Measurements from ENCODE around the gene VASN. TPM values are rescaled to one million over a fixed set of nuclear protein-coding genes. Genes with fewer than 3 reads are reported as not detected.

The VASN gene
- total RNA-seq, 1 donor from 2014 or later, result 4.0 TPM

GRCh38 chr16:4324492-4325252 is 47.0 kb upstream of the VASN start:
- Mint-ChIP-seq H3K4me1 (ENCODE audit: low read depth) (peaks cover 9% of the 10 kb centered on the region), H3K4me3 (ENCODE audit: low read depth) (no peak overlapping the region), H3K27ac (peak overlapping the region; percentile 84)

DNA sequence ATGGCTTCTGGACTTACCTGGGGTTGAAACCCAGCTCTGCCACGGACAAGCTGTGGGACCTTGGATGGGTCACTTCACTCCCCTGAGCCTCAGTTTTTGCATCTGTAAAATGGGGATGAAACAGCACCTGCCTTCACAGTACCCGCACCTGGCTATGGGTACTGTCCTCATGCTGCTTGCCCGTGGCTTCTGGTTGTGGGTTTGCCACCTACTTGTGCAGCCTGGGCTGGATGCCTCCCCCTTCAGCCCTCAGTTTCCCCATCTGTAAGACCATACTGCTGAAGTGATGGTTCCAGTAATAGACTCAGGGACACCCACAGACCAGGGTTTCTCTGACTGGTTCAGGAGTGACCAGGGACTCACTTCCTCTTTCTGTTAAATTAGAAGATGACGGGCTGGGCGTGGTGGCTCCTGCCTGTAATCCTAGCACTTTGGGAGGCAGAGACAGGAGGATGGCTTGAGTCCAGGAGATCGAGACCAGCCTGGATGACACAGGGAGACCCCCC is 46.3 kb upstream of the VASN start:
- Mint-ChIP-seq H3K27me3 (no peaks in the 10 kb centered on the region), H3K36me3 (ENCODE audit: insufficient read depth) (no peaks in the 10 kb centered on the region), H3K4me3 (ENCODE audit: low read depth) (no peak overlapping the region), H3K9me3 (ENCODE audit: low read depth) (no peaks in the 10 kb centered on the region), H3K27ac (no peak overlapping the region), H3K4me1 (ENCODE audit: low read depth) (peaks cover 9% of the 10 kb centered on the region)
- no peak for DNase-seq (ENCODE audit: low spot score, unreplicated experiment)
- no peak for TF ChIP-seq CTCF (IDR thresholded peaks at IDR 0.05; ENCODE audit: unreplicated experiment)

More at GRCh38 chr16:4324492-4325252, 47.0 kb upstream of the VASN start:
- DNase-seq (ENCODE audit: low spot score, unreplicated experiment), result no peak
- Mint-ChIP-seq H3K9me3 (ENCODE audit: low read depth) (no peaks in the 10 kb centered on the region), H3K36me3 (ENCODE audit: insufficient read depth) (no peaks in the 10 kb centered on the region), H3K27me3 (no peaks in the 10 kb centered on the region)
- no peak for TF ChIP-seq CTCF (IDR thresholded peaks at IDR 0.05; ENCODE audit: unreplicated experiment)

DNA sequence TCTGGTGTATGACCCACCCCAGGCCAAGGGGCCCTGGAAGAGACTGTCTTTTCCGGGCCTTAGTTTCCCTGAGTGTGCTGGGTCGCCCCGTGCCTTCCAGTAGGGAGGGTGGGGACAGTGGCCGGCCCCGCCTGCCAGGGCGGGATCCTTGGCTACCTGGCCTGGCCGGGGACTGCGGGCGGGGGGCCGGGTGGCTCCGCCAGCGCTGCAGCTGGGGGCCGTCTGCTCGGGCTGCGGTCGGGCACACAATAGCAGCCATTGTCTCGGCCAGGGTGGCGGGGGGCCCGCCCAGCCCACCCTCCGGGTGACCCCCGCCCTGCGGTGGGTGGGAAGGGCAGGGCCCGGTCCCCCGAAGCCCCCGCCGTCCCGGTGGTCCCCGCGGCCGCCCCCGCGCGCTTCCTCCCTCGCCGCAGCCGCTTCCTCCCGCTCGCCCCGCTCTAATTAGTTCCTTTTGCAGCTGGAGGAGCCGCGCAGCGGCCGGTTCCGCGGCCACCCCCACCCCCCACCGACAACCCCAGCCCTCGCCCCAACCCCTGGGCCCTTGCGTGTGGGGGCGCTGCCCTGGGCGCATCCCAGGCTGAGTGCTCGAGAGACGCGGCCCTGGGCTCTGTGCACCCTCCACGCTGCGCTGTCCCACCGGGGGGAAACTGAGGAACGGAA is 44.1 kb upstream of the VASN start:
- TF ChIP-seq CTCF (IDR thresholded peaks at IDR 0.05; ENCODE audit: unreplicated experiment), result no peak
- no peaks in the 10 kb centered on the region for H3K9me3 Mint-ChIP-seq (ENCODE audit: low read depth)
- H3K27ac Mint-ChIP-seq, result no peak overlapping the region
- H3K27me3 Mint-ChIP-seq, result no peaks in the 10 kb centered on the region
- no peak for DNase-seq (ENCODE audit: low spot score, unreplicated experiment)
- peaks cover 9% of the 10 kb centered on the region for H3K4me1 Mint-ChIP-seq (ENCODE audit: low read depth)
- peak overlapping the region; percentile 52 for H3K4me3 Mint-ChIP-seq (ENCODE audit: low read depth)
- H3K36me3 Mint-ChIP-seq (ENCODE audit: insufficient read depth), result no peaks in the 10 kb centered on the region

- Mint-ChIP-seq H3K4me3 (ENCODE audit: low read depth) (peak overlapping the region; percentile 52), H3K27me3 (no peaks in the 10 kb centered on the region), H3K36me3 (ENCODE audit: insufficient read depth) (no peaks in the 10 kb centered on the region), H3K9me3 (ENCODE audit: low read depth) (no peaks in the 10 kb centered on the region), H3K4me1 (ENCODE audit: low read depth) (peaks cover 9% of the 10 kb centered on the region), H3K27ac (peak overlapping the region; percentile 69)
- TF ChIP-seq CTCF (IDR thresholded peaks at IDR 0.05; ENCODE audit: unreplicated experiment), result peak; percentile 57
- peak; percentile 69 for DNase-seq (ENCODE audit: low spot score, unreplicated experiment)
Measured at GRCh38 chr16:4328046-4328781, 43.4 kb upstream of the VASN start.

Data from progenitor cell of endocrine pancreas (in vitro differentiated cells).